ENCODE measurements around the gene DDX23. TPM values are rescaled to one million over a fixed set of nuclear protein-coding genes. Genes with fewer than 3 reads are reported as not detected.
"Not testable (repeated sequence)": the region's sequence is repeated elsewhere in the genome, so short reads cannot be mapped to it uniquely, and the experiment has no call there.

Gene DDX23
- polyA plus RNA-seq (ENCODE audit: insufficient read length in 4 of 4) = 100 to 1,000 TPM in 1 of 4 donors, 10 to 100 TPM in 3; 89.1 to 104 (median 96.5) TPM

DNA sequence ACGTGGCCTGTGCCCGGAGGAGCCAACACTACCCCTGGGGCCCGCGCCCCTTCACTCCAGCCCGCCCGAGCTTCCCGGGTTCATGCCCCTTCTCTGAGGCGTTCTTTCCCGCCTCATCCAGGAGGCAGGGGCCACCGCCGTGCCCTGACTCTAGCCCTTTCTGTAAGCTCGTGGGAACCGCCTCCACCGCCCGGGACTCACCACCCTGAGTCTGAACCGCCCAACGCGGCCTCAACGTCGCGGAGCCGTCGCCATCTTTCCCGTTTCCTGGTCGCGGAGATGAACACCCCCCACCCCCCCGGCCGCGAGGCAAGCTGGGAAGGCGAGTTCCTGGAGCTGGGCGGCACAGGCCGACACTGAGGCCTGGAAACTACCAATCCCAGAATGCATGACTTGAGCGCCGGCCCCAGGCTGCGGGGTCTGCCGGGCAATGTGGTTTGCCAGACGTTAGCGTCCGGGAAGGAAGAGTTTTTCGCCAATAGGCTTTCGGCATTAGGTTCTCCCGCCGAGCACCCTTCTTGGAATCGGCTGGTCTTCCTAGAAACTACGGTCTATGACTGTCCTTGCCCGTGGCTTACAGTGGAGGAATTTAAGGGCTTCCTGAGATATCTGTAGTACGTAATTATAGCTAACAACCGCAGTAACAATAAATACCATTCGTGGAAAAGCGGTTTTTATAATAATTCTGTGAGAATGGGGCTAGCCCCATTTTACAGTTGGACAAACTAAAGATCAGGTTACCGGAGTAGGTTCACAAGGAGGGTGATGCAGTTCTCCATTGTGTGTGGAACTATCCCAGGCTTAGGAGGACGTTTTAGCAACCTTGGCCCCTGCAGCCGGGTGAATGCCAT is at the start of gene DDX23:
DDX23 (minus strand) TSS at position 281 of the 851 bp plus-strand sequence. CDS start 6,381 bp downstream, outside the sequence.
- peak; percentile 89 to 94 (median 90) for DNase-seq (ENCODE audit: low read depth in 4 of 4, low spot score in 3 of 4)

GRCh38 chr12:48901278-48901677 is 49.3 kb upstream of the DDX23 start:
- no peak for DNase-seq (ENCODE audit: low read depth in 4 of 4, low spot score in 3 of 4)

GRCh38 chr12:48899651-48900050 is 47.7 kb upstream of the DDX23 start:
- no peak for DNase-seq (ENCODE audit: low read depth in 4 of 4, low spot score in 3 of 4)

GRCh38 chr12:48894271-48894670 is 42.3 kb upstream of the DDX23 start:
- no peak for DNase-seq (ENCODE audit: low read depth in 4 of 4, low spot score in 3 of 4)

GRCh38 chr12:48890657-48891418 is 38.9 kb upstream of the DDX23 start:
- DNase-seq (ENCODE audit: low read depth in 4 of 4, low spot score in 3 of 4) = peak in 3 of 4 donors; percentile 60 to 74 (median 69)

GRCh38 chr12:48889679-48890078 is 37.7 kb upstream of the DDX23 start:
- no peak for DNase-seq (ENCODE audit: low read depth in 4 of 4, low spot score in 3 of 4)

DNA sequence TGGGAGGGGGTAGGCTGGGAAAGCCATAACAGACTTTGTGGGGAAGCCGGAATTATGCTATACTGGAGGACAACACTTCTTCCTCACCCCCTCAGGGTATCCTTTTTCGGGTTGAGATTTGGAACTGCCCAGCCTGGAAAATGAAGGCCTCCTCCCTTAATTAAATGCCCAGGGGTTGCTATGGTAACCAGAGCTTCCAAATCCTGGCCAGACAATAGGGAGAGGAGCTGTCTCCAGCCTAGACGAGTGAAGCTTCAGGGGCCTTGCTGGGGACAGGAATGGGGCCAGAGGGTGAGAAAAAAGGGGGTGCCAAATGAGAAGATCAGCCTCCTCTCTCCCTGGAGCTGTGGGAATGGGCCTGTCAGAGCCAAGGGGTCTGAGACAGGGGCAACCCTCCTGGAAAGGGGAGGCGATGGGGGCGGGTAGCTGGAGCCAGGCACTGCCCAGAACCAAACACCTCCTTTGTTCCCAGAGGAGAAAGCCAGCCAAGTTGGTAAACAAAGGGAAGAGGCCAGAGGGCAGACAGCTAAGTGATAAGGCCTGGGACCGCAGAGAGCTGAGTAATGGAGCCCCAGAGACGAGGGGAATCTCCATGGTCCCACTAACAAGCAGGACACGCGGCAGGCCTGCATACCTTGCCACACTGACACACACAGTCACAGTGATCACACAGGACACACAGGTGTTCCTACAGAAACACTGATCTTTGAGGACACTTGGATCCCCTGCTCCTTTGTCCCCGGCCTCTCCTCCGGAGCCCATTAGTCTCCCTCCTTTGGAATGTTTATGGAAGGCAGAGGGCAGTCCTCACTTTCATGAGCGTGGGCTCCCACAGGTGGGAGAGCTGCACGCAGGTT is 31.6 kb upstream of the DDX23 start:
- DNase-seq (ENCODE audit: low read depth in 4 of 4, low spot score in 3 of 4) = no peak

GRCh38 chr12:48882972-48883304 is 31.0 kb upstream of the DDX23 start:
- DNase-seq (ENCODE audit: low read depth in 4 of 4, low spot score in 3 of 4) = no peak

- no peak for DNase-seq (ENCODE audit: low read depth in 4 of 4, low spot score in 3 of 4)
These were observed 30.3 kb upstream of the DDX23 start for GRCh38 chr12:48882315-48882687.

DNA sequence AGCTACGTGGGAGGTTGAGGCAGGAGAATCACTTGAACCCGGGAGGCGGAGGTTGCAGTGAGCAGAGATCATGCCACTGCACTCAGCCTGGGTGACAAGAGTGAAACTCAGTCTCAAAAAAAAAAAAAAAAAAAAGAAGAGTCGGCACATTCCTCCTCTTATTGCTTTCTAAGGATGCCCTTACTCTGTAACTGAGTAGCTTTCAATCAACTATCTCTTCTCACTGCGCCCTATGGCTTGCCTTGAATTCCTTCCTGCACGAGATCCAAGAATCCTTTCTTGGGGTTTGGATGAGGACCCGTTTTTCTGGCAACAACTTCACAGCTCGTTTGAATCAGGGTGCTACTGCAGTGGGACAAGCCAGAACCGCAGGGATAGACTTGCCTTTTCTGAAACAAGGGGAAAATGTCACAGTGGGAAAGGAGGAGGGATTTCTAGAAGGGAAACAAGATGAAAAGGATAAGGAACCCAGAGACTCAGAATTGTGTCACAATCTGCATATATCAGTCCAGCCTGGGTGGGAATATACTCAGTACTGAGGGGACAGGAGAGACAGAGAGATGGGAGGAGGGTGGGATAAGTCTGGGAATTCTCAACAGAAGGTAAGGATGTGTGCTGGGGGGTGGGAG is 29.8 kb upstream of the DDX23 start:
- no peak for DNase-seq (ENCODE audit: low read depth in 4 of 4, low spot score in 3 of 4)

DNA sequence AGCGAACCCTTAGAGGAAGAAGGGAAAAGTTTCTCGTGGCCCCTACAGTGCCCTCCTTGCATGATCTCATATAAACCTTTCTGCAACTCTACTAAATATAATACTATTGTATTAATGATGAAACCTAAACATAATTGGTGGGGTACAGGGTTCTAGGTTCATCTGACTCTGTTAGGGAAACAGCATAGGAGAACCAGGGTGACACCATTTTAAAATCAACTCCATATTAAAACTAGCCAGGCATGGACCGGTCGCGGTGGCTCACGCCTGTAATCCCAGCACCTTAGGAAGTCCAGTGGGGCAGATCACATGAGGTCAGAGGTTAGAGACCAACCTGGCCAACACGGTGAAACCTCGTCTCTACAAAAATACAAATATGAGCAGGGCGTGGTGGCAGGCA is 28.7 kb upstream of the DDX23 start:
- no peak for DNase-seq (ENCODE audit: low read depth in 4 of 4, low spot score in 3 of 4)

DNA sequence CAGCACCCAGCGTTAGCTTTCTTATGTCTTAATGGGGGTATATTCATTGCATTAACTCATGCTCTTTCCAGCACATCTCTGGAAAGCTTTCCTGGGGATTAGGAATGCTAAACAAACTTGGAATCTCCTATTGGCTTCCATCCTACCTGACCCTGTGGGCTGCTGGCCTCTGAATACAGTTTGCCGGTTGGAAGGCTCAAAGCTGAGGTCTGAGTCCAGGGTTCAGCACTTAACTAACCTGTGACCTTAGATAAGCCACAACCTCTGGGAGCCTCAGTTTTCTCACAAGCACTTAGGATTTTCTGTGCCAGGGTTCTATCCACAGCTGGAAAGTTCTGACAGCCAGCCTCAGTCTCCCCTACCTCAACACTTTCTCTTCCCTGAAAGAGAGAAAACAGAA is 26.6 kb upstream of the DDX23 start:
- DNase-seq (ENCODE audit: low read depth in 4 of 4, low spot score in 3 of 4) = no peak

DNA sequence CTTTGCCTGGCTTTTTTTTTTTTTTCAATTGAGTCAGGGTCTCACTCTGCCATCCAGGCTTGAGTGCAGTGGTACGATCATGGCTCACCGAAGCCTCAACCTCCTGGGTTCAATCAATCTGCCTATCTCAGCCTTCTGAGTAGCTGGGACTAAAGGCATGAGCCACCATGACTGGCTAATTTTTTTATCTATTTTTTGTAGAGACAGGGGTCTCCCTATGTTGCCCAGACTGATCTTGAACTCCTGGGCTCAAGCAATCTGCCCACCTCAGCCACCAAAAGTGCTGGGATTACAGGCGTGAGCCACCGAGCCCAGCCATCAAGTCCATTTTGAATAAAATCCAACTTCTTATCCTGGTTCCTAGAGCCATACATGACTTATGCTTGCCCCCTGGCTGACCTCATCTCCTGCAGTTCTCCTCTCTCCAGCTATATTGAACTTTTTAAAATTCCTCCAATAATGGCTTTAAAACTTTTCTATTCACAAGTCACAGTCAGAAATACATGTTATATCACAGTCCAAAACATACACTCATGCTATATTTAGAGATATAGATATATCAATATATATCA is 24.1 kb upstream of the DDX23 start:
- DNase-seq (ENCODE audit: low read depth in 4 of 4, low spot score in 3 of 4) = no peak

GRCh38 chr12:48873534-48873933 is 21.6 kb upstream of the DDX23 start:
- not testable (repeated sequence) for DNase-seq (ENCODE audit: low read depth in 4 of 4, low spot score in 3 of 4)

DNA sequence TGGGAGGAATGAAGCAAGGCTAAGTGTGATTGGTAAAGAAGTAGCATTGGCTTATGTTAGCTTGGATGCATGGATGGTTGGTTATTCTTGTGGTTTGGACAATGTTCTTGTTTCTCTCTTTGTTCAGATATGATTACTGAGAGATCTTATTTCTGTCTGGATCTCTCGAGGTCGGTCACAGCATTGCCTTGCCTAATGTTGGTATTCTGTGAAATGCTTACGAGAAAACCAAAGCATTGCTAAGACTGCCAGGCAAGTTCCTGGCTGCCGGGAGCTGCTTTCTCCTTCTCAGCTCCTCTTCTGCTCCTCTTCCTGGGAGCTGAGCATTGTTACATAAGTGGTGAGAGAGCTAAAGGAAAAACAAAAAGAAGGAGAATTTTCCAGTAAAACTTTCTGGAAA is 21.1 kb upstream of the DDX23 start:
- no peak for DNase-seq (ENCODE audit: low read depth in 4 of 4, low spot score in 3 of 4)

GRCh38 chr12:48869191-48869590 is 17.2 kb upstream of the DDX23 start:
- DNase-seq (ENCODE audit: low read depth in 4 of 4, low spot score in 3 of 4) = no peak

DNA sequence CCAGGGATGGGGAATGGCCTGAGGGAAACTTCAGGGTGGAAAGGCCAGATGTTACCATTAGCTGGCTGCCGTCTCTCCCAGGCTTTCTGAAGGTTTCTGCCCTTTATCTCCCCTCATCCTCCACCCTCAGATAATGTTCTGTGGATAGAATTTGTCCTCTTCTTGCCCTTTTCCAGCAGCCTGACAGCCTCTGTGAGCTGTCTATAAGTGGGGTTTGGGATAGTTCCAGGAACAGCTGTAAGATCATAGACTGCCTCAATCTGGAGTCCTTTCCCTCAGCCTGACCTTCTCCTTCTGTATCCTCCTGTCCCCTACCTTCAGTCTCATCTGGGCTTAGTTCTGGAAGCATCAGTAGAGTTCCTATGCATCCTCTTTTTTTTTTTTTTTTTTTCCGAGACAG is 16.5 kb upstream of the DDX23 start:
- no peak for DNase-seq (ENCODE audit: low read depth in 4 of 4, low spot score in 3 of 4)

DNA sequence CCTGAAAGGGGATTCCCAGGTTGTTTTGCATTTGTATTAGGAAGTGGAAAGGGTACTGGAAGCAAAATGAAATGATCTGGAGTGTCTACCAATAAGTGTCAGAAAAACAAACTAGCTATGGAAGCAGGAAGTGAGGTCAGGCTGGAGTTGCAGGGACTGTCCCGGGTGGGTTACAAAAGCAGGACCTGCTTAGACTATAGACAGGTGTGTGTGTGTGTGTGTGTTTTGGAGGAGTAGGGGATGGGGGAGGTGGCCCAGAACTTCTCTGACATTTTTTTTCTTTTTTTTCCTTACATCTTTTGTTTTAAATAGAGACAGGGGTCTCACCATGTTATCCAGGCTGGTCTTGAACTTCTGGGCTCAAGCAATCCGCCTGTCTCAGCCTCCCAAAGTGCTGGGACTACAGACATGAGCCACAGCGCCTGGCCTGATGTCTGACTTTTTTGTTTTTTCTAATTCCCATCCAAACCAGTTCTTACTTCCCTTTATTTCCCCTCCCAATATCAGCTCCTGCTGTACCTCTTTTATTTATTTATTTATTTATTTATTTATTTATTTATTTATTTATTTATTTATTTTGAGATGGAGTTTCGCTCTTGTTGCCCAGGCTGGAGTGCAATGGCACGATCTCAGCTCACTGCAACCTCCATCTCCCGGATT is 14.2 kb upstream of the DDX23 start:
- DNase-seq (ENCODE audit: low read depth in 4 of 4, low spot score in 3 of 4) = no peak

- peak; percentile 77 to 87 (median 86) for DNase-seq (ENCODE audit: low read depth in 4 of 4, low spot score in 3 of 4)
These were observed 13.5 kb upstream of the DDX23 start, which contains the start of gene RND1 for GRCh38 chr12:48865281-48866051. Gene RND1, minus strand, starts transcription at chr12:48865870. Its CDS starts 103 bp downstream, at chr12:48865767.

Data from right renal pelvis (tissue), 4 donors.